K562 (cell line): ENCODE data around the gene ANO8.

Experiments
- CC2D1A ChIP-seq: fragments of 450-650 bp; IDR thresholded peaks from 2 replicates; pipeline ENCODE4 v1.6.1; 2017; ENCODE audit warnings: mild to moderate bottlenecking
- CTCF ChIP-seq, 3 experiments: IDR thresholded peaks in 2 of 3; conservative IDR thresholded peaks in 1 of 3; 2 replicates each; pipeline ENCODE4 v1.5.1; 2011 to 2012; ENCODE audit warnings: low read length in 3 of 3, mild to moderate bottlenecking in 3 of 3, control low read depth in 2 of 3, improper control_type of control experiment in 1 of 3, inconsistent platforms in 1 of 3, low read depth in 1 of 3, mixed read lengths in 1 of 3, moderate library complexity in 1 of 3; ENCODE audit not compliant: insufficient read depth in 2 of 3
- HDAC2 ChIP-seq: fragments of 450-650 bp; IDR thresholded peaks from 2 replicates; pipeline ENCODE4 v1.6.1; 2016; ENCODE audit warnings: mild to moderate bottlenecking
- HINFP ChIP-seq: fragments of 450-650 bp; conservative IDR thresholded peaks from 2 replicates; pipeline ENCODE4 v1.6.1; 2016; ENCODE audit warnings: missing genetic modification characterization, low read depth, mild to moderate bottlenecking, control low read depth, missing compliant biosample characterization
- JUN ChIP-seq, 2 experiments: sonication (generic) in 1 of 2; formaldehyde crosslinking in 1 of 2; IDR thresholded peaks; 2 replicates each; pipeline versions ENCODE4 v1.6.1 to v1.8.0; 2012 to 2022; ENCODE audit warnings: borderline replicate concordance in 2 of 2, mild to moderate bottlenecking in 2 of 2, improper control_type of control experiment in 1 of 2, low read depth in 1 of 2, low read length in 1 of 2, missing genetic modification reagents in 1 of 2
- POLR3G ChIP-seq: IDR thresholded peaks from 2 replicates; pipeline ENCODE4 v1.6.1; 2011; ENCODE audit not compliant: insufficient read length, insufficient replicate concordance; ENCODE audit errors: extremely low read depth
- RUNX1 ChIP-seq: sonication (generic); IDR thresholded peaks from 2 replicates; pipeline ENCODE4 v1.6.1; 2016; ENCODE audit warnings: antibody characterized with exemption, low read depth
- SNAPC5 ChIP-seq: fragments of 250-450 bp; sonication (Bioruptor Pico); IDR thresholded peaks from 2 replicates; pipeline ENCODE4 v1.8.0; 2021; ENCODE audit warnings: moderate library complexity, mild to moderate bottlenecking, inconsistent platforms
- SRSF1 ChIP-seq: fragments of 200-400 bp; formaldehyde crosslinking; IDR thresholded peaks from 2 replicates; pipeline ENCODE4 v1.6.1; 2017; ENCODE audit warnings: mild to moderate bottlenecking, low read depth, low read length, moderate library complexity
- SUPT5H ChIP-seq: fragments of 450-650 bp; IDR thresholded peaks from 2 replicates; pipeline ENCODE4 v1.6.1; 2016
- THRAP3 ChIP-seq: fragments of 450-650 bp; IDR thresholded peaks from 2 replicates; pipeline ENCODE4 v1.6.1; 2016; ENCODE audit warnings: mild to moderate bottlenecking, inconsistent platforms, borderline replicate concordance
- ZZZ3 ChIP-seq: fragments of 450-650 bp; IDR thresholded peaks from 2 replicates; pipeline ENCODE4 v1.6.1; 2016; ENCODE audit warnings: antibody characterized with exemption, mild to moderate bottlenecking, moderate library complexity

- TF ChIP-seq ZZZ3 (no peak), HINFP (no peak), CC2D1A (no peak), SNAPC5 (CRISPR knock-in tag) (no peak), SUPT5H (no peak), CTCF (IDR thresholded peaks at IDR 0.05 in 2 of 3, conservative IDR thresholded peaks at IDR 0.05 in 1 of 3; ENCODE audit: insufficient read depth in 2 of 3, low read depth in 1 of 3, low read length in 3 of 3) (no peak), RUNX1 (no peak), POLR3G (no peak), HDAC2 (no peak), THRAP3 (no peak), JUN (IDR thresholded peaks at IDR 0.05; ENCODE audit: borderline replicate concordance, low read depth, low read length) (no peak), JUN (CRISPR knock-in tag; IDR thresholded peaks at IDR 0.05; ENCODE audit: borderline replicate concordance) (no peak), SRSF1 (no peak)
Observed at GRCh38 chr19:17304386-17305215, 30.1 kb downstream of the ANO8 start.
